Stimulated activated CD4-positive, alpha-beta T cell treated with anti-CD3 and anti-CD28 coated beads, Interleukin-4, amount 100 ng/mL, for 24 hours (primary cell): Measurements from ENCODE around the gene GID4.

Experiments
- DNase-seq: peaks from one replicate; pipeline ENCODE4 v3.0.0-alpha.2; 2020

GID4 gene

GRCh38 chr17:18105595-18105994, 66.4 kb downstream of the GID4 start:
- DNase-seq, result no peak

DNA sequence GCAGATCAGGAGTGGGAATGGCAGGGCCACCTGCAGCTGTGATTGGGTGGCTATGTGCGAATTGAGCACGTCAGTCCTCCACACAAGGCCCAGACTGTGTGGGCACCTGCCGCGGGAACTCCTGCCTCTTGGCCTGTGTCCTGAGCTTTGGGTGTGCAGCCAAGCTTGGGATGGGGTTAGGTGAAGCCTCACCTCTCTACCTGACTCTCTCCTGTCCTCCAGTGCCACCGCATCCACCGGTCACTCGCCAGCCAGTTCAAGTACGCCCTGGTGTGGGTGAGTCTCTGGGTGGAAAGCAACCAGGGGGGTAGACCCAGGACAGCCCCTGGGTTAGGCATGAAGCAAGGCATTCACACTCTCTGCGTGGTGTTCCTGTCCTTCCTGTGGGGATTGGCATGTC, 67.0 kb downstream of the GID4 start:
- DNase-seq, result no peak

DNA sequence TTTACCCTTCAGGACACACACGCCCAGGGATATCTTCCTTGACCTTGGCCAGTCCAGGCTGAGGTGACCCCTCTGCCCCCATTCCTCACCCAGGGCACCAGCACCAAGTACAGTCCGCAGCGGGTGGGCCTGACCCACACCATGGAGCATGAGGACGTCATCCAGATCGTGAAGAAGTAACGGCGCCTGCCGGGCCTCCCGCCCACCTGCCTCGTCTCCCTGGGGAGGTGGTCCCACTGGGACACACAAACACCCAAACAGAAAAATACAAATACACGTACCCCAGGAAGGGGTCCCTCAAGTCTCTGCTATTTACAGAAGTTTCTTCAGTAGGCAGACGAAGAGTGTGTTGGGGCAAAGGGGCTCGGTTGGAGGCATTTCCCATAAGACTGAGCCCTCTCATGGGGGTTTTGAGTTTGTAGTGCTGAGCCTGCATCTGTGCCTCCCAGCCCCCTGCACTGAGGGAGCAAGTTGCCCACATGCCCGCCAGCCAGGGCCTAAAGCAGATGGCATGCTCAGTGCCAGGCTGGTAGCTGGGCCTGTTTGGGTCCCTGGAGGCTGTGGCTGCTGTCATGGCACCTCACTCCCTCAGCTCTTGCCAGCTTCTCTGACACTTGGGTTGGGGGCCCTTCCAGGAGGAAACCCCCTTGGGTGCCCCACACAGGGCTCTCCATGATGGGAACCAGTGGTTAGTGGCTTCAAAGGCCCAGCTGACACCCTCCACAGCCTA, 68.0 kb downstream of the GID4 start:
- no peak for DNase-seq

DNA sequence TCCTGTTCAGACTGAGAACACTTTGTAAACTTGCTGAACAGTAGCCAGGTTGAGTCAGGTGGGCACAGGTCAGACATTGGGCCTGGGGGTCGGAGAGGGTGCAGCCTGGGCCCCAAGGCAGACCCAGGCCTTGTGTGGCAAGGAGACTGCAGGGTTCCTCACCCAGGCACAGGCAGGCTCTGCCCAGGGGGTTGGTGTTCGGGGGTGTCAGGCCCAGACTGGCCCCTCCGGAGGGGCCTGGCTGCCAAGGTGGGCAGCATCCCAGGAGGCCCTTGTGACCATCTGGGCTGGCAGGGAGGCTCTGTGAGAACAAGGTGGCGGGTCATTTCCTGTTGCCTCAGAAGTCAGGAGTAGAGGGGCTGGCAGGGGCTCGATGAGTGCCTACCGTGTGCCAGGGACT, 68.8 kb downstream of the GID4 start:
- no peak for DNase-seq

DNA sequence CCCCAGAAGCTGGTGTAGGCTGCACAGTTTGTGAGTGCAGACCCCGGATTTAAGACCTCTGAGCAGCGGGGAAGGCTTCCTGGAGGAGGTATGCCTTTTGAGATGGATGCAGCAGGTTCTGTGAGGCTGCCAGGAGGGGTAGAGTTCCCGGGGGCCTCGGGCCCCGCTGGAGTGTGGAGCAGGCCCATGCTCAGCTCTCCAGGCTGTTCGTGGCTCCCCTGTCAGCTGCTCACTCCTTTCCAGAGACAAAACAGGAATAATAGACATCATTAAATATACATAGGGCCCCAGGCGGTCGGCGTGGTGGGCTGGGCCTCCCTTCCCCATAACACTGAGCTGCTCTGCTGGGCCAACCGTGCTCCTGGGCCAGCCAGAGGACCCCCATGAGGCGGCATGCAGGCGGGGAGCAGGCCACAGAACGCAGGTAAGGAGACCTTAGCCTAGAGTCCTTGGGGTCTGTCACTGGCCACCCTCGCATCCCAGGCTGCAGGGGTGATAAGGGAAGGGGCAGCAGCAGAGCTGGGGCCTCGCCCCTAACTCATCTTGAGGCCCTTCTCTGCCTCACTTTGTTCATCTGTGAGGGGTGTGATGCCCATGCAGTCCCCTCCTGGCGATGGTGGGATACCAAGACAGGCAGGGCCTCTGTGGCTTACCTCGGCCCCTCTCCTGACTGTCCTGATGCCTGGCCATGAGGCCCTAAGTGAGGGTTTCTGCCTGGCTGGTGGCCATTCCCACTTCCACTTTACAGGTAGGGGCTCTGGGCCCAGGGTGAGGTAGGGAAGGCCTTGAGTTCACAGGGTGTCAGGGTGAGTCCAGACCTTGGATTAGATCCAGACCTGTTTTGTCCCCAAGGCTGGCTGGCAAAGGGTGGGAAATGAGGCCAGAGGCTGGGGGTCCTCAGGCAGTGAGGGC, 69.4 kb downstream of the GID4 start, which contains the start of gene MYO15A:
TSS of gene MYO15A (plus strand) at position 356 of the 912 bp plus-strand sequence. CDS start 10,045 bp downstream, outside the sequence.
- no peak for DNase-seq

DNA sequence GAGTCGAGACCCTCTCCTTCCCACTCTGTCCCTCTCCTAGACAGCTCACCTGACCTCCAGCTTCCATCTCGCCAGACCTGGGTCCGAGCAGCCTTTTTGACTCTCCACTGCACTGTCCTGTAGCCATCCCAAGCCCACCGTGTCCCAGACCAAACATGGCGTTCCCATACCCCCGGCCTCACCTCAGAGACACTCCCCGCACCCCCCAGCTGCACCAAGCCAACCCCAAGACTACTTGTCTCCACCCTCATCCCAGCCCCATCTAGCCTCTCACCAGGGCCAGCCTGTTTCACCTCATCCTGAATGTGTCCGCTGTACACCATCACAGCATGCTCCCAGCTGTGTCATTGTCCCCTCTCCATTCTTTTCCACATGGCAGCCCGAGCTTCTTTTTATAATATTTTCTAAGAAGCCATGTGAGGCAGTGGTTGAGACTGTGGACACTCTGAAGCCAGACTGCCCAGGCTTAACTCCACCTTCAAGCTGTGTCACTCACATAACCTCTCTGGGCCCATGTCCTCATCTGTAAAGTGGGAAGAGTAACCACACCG, 70.8 kb downstream of the GID4 start:
- no peak for DNase-seq

- no peak for DNase-seq
Observed at GRCh38 chr17:18110636-18111145, 71.5 kb downstream of the GID4 start.

- no peak for DNase-seq
Observed at GRCh38 chr17:18111330-18111971, 72.2 kb downstream of the GID4 start.

DNA sequence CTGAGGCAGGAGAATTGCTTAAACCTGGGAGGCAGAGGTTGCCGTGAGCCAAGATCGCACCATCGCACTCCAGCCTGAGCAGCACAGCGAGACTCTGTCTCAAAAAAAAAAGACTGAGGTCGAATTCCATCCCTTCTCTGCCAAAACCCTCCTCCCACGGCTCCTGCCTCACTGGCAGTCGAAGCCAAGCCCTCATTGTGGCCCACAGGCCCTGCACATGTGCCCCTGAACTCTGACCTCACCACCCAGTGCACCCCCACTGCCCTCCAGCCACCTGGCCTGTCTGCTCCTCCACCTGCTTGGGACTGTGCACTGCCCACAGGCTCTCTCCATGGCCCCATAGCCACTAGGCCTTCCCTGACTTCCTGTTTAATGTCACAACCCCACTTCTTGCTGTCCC, 76.3 kb downstream of the GID4 start:
- DNase-seq, result no peak

- DNase-seq, result no peak
Observed at GRCh38 chr17:18116078-18116477, 76.9 kb downstream of the GID4 start.

DNA sequence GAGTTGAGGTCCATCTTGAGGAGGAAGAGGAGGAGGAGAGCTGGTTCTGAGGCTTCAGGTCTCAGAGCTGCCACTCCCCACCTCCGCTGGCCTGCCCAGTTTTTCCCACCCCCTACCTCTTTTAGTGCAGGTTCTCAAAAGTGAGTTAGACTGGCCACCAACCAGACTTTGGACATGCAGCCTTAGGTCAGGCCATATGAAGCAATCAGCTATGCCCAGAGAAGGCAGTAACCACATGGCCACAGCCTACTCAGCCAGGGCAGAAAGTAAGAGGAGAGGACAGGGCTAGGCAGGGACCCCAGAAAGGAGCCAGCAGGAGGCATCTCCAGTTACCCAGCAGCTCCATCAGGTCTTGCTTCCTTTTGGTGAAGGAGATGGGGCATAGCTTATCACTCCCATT, 78.3 kb downstream of the GID4 start:
- no peak for DNase-seq
